ENCODE data around the gene EXOSC3. TPM values are rescaled to one million over a fixed set of nuclear protein-coding genes. Genes with fewer than 3 reads are reported as not detected.

Gene EXOSC3
- total and polyA plus RNA-seq, 2 donors from 2014 or later, result 31.6 to 32.3 TPM

- no peak for TF ChIP-seq CTCF (IDR thresholded peaks at IDR 0.05; ENCODE audit: borderline replicate concordance, extremely low read depth, insufficient read depth)
- intact Hi-C loops (cut with DNase I), result no loop called here
- H3K27me3 ChIP-seq (ENCODE audit: control insufficient read depth, insufficient read depth, low read length), result no peaks in the 10 kb centered on the region
- H3K27ac ChIP-seq (ENCODE audit: low read depth in 2 of 2, low read length in 2 of 2), result no peak overlapping the region
- no peaks in the 10 kb centered on the region for H3K9me3 ChIP-seq (ENCODE audit: control insufficient read depth in 2 of 3, insufficient read depth in 1 of 3, low read length in 3 of 3)
- H3K36me3 ChIP-seq (ENCODE audit: control insufficient read depth in 2 of 3, insufficient read depth in 3 of 3, low read length in 3 of 3), result no peaks in the 10 kb centered on the region
- no peak overlapping the region for H3K4me3 ChIP-seq (ENCODE audit: low read length in 3 of 3)
- DNase-seq, result no peak
- H3K9ac ChIP-seq (ENCODE audit: low read length in 3 of 3), result no peak overlapping the region
- H3K4me1 ChIP-seq (ENCODE audit: control insufficient read depth in 2 of 3, insufficient read depth in 2 of 3, low read depth in 1 of 3, low read length in 3 of 3), result no peaks in the 10 kb centered on the region
- FAIRE-seq, result no peak
Observed at GRCh38 chr9:37730839-37731238, 54.0 kb downstream of the EXOSC3 start.

GRCh38 chr9:37730256-37730655 is 54.6 kb downstream of the EXOSC3 start:
- FAIRE-seq (no peak), DNase-seq (no peak)
- intact Hi-C loops (cut with DNase I), result no loop called here
- no peak overlapping the region for H3K4me3 ChIP-seq (ENCODE audit: low read length in 3 of 3)
- no peaks in the 10 kb centered on the region for H3K36me3 ChIP-seq (ENCODE audit: control insufficient read depth in 2 of 3, insufficient read depth in 3 of 3, low read length in 3 of 3)
- TF ChIP-seq CTCF (IDR thresholded peaks at IDR 0.05; ENCODE audit: borderline replicate concordance, extremely low read depth, insufficient read depth), result no peak
- no peaks in the 10 kb centered on the region for H3K4me1 ChIP-seq (ENCODE audit: control insufficient read depth in 2 of 3, insufficient read depth in 2 of 3, low read depth in 1 of 3, low read length in 3 of 3)
- H3K27me3 ChIP-seq (ENCODE audit: control insufficient read depth, insufficient read depth, low read length), result no peaks in the 10 kb centered on the region
- H3K27ac ChIP-seq (ENCODE audit: low read depth in 2 of 2, low read length in 2 of 2), result no peak overlapping the region
- no peak overlapping the region for H3K9ac ChIP-seq (ENCODE audit: low read length in 3 of 3)
- H3K9me3 ChIP-seq (ENCODE audit: control insufficient read depth in 2 of 3, insufficient read depth in 1 of 3, low read length in 3 of 3), result no peaks in the 10 kb centered on the region

Other genes with a start within 250 kb of the EXOSC3 start
- 6.7 TPM for gene FBXO10, start 208.7 kb downstream of the EXOSC3 start, total RNA-seq
- gene FBXO10, start 208.7 kb downstream of the EXOSC3 start, polyA plus RNA-seq (ENCODE audit: insufficient read depth, low read depth, low replicate concordance), result 6.2 TPM
- gene TOMM5, start 192.5 kb downstream of the EXOSC3 start, total RNA-seq, result 59.5 TPM
- gene TOMM5, start 192.5 kb downstream of the EXOSC3 start, polyA plus RNA-seq (ENCODE audit: insufficient read depth, low read depth, low replicate concordance), result 197 TPM
- 0.19 TPM for gene FRMPD1, start 134.1 kb downstream of the EXOSC3 start, total RNA-seq
- gene FRMPD1, start 134.1 kb downstream of the EXOSC3 start, polyA plus RNA-seq (ENCODE audit: insufficient read depth, low read depth, low replicate concordance), result 0.90 TPM
- gene TRMT10B, start 31.3 kb downstream of the EXOSC3 start, total RNA-seq, result 12.4 TPM
- 5.2 TPM for gene TRMT10B, start 31.3 kb downstream of the EXOSC3 start, polyA plus RNA-seq (ENCODE audit: insufficient read depth, low read depth, low replicate concordance)
- 28.5 TPM for gene DCAF10, start 15.7 kb upstream of the EXOSC3 start, total RNA-seq
- 10.6 TPM for gene DCAF10, start 15.7 kb upstream of the EXOSC3 start, polyA plus RNA-seq (ENCODE audit: insufficient read depth, low read depth, low replicate concordance)
- gene SLC25A51, start 119.1 kb upstream of the EXOSC3 start, total RNA-seq, result 25.5 TPM
- 10.7 TPM for gene SLC25A51, start 119.1 kb upstream of the EXOSC3 start, polyA plus RNA-seq (ENCODE audit: insufficient read depth, low read depth, low replicate concordance)

All from kidney (tissue), 14 donors.